T-cell (primary cell): ENCODE results near the gene LUZP1. TPM values are rescaled to one million over a fixed set of nuclear protein-coding genes. Genes with fewer than 3 reads are reported as not detected.

Experiments used
- ATAC-seq, 4 experiments: fragments of 200-7000 bp in 3 of 4; fragments of 150-1000 bp in 1 of 4; cut with Tn5 transposase; replicated peaks in 1 of 4; 1 replicate in 3 of 4; 2 replicates in 1 of 4; pipeline ENCODE4 v1.10.0; 2021; ENCODE audit warnings: moderate library complexity in 3 of 4, mild to moderate bottlenecking in 2 of 4, moderate number of reproducible peaks in 1 of 4
- CTCF ChIA-PET, 2 donors: fragments of 300-600 bp; sonication (Branson Sonifier 250); formaldehyde crosslinking; loops; one replicate each; lab custom pipeline; 2022; ENCODE audit warnings: antibody characterized with exemption in 2 of 2; lab: Charles Lee
- POLR2A ChIA-PET, 2 donors: fragments of 300-600 bp; sonication (Branson Sonifier 250); formaldehyde crosslinking; loops; one replicate each; lab custom pipeline; 2022; ENCODE audit warnings: antibody characterized with exemption in 2 of 2; lab: Charles Lee
- DNase-seq, 35 experiments: peaks; one replicate each; pipeline versions ENCODE4 v3.0.0 to v3.0.0-alpha.2; 2013 to 2023
- H3K27ac ChIP-seq: one replicate; pipeline ENCODE4 v1.5.1; 2013; ENCODE audit warnings: low read length
- H3K27me3 ChIP-seq, 2 experiments: replicated peaks in 1 of 2; 1 replicate in 1 of 2; 2 replicates in 1 of 2; pipeline versions ENCODE4 v1.6.1 to v1.7.0; 2013; ENCODE audit warnings: low read length in 1 of 2, mixed read lengths in 1 of 2; ENCODE audit not compliant: control insufficient read depth in 2 of 2, insufficient read depth in 2 of 2; ENCODE audit errors: extremely low read depth in 1 of 2
- H3K36me3 ChIP-seq, 2 donors: 1 replicate in 1 of 2; 2 replicates in 1 of 2; pipeline versions ENCODE4 v1.6.1 to v1.7.0; 2013; ENCODE audit warnings: low read length in 1 of 2; ENCODE audit not compliant: control insufficient read depth in 2 of 2, insufficient read depth in 1 of 2; ENCODE audit errors: extremely low read depth in 1 of 2
- H3K4me1 ChIP-seq, 2 experiments: 1 replicate in 1 of 2; 2 replicates in 1 of 2; pipeline versions ENCODE4 v1.6.1 to v1.7.0; 2013; ENCODE audit warnings: low read length in 2 of 2, mixed read lengths in 1 of 2; ENCODE audit not compliant: insufficient read depth in 2 of 2, control insufficient read depth in 1 of 2; ENCODE audit errors: extremely low read depth in 1 of 2
- H3K4me3 ChIP-seq, 2 donors: 1 replicate in 1 of 2; 2 replicates in 1 of 2; pipeline versions ENCODE4 v1.5.1 to v1.7.0; 2013; ENCODE audit warnings: mild to moderate bottlenecking in 2 of 2, low read length in 1 of 2, moderate library complexity in 1 of 2; ENCODE audit not compliant: control insufficient read depth in 1 of 2; ENCODE audit errors: extremely low read depth in 1 of 2
- H3K9me3 ChIP-seq: 2 replicates; pipeline ENCODE4 v1.7.0; 2013
- H3K27ac Mint-ChIP-seq, 2 donors: one replicate each; pipeline ENCODE4 v1.8.0; 2020 to 2021; ENCODE audit warnings: mild to moderate bottlenecking in 2 of 2, mixed read lengths in 2 of 2
- H3K27me3 Mint-ChIP-seq, 2 donors: one replicate each; pipeline ENCODE4 v1.8.0; 2021 to 2022; ENCODE audit warnings: mixed read lengths in 2 of 2
- H3K36me3 Mint-ChIP-seq: one replicate; pipeline ENCODE4 v1.8.0; 2021; ENCODE audit warnings: mixed read lengths
- H3K4me1 Mint-ChIP-seq, 3 donors: one replicate each; pipeline ENCODE4 v1.8.0; 2020 to 2022; ENCODE audit warnings: mixed read lengths in 3 of 3, mild to moderate bottlenecking in 1 of 3
- H3K4me3 Mint-ChIP-seq, 3 donors: one replicate each; pipeline ENCODE4 v1.8.0; 2020 to 2022; ENCODE audit warnings: mild to moderate bottlenecking in 3 of 3, mixed read lengths in 3 of 3, moderate library complexity in 3 of 3
- H3K9me3 Mint-ChIP-seq, 3 donors: one replicate each; pipeline ENCODE4 v1.8.0; 2020 to 2022; ENCODE audit warnings: mixed read lengths in 3 of 3
- WGBS: methylation state at CpG from one replicate; pipeline ENCODE4 v1.1.5; 2013; ENCODE audit warnings: missing lambda C conversion rate; ENCODE audit not compliant: insufficient coverage; 5-methylcytosine and 5-hydroxymethylcytosine counted together
- total RNA-seq, 35 experiments: library from RNA in 6 of 35; stranded (reverse) in 6 of 35; fragments of 120-200 nt in 1 of 35; gene quantifications; one replicate each; pipeline versions ENCODE4 v1.2.1 to v1.2.4 and lab custom pipeline; 2013 to 2026

LUZP1 gene
- total RNA-seq, 5 donors from 2014 or later (not counting 1 experiment from before 2014, with no cell fraction given), result 18.8 to 24.8 (median 19.7) TPM

DNA sequence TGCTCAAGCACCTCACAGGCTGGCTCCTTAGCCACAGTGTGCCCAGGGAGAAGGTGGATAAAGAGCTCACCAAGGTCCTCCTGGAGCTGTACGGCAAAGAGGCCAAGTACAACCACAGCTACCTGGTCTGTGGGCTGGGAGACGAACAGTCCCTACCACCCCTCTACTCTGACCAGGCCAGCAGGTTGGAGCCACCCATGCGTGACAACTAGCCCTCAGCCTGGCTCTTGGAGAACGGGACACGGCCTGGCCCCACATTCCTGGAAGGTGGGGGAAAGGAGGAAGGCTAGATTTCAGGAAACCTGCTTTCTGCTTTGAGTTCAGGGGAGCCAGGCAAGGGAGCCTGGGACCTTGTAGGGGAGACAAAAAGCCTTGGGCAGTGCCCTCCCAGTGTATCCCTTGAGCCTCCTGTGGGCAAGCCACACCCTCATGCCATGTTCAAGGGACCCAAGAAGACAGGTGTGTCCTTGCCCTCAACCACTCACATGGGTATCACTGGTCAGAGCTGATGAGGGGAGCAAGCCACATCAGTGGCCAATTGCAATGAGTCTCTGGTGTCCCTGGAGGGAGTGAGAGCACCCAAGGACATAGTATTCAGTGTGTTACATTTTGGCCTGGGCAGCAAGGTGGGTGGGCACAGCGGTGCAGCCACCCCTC lies 27.6 kb downstream of the LUZP1 start:
- DNase-seq (no peak), ATAC-seq (no peak)
- ChIA-PET CTCF (interaction anchor here in 1 of 2 donors (1.1 kb wide), 1 partner anchor 43 kb away, joined by 3 read pairs; no protein-coding TSS in a partner anchor), POLR2A (no interaction called here)
- Histone ChIP-seq H3K9me3 (no peaks in the 10 kb centered on the region), H3K27ac (no peak overlapping the region), H3K27me3 (no peaks in the 10 kb centered on the region), H3K4me3 (no peak overlapping the region), H3K36me3 (no peaks in the 10 kb centered on the region), H3K4me1 (no peaks in the 10 kb centered on the region)
- peaks cover 0 to 21% (median 17%) of the 10 kb centered on the region in 3 donors for H3K4me1 Mint-ChIP-seq
- no peaks in the 10 kb centered on the region for H3K9me3 Mint-ChIP-seq
- peaks cover 13% of the 10 kb centered on the region for H3K36me3 Mint-ChIP-seq
- no peak overlapping the region for H3K4me3 Mint-ChIP-seq
- 100% methylated on average over 4 of the region's 6 CpGs for WGBS
- no peak overlapping the region for H3K27ac Mint-ChIP-seq
- no peaks in the 10 kb centered on the region for H3K27me3 Mint-ChIP-seq

DNA sequence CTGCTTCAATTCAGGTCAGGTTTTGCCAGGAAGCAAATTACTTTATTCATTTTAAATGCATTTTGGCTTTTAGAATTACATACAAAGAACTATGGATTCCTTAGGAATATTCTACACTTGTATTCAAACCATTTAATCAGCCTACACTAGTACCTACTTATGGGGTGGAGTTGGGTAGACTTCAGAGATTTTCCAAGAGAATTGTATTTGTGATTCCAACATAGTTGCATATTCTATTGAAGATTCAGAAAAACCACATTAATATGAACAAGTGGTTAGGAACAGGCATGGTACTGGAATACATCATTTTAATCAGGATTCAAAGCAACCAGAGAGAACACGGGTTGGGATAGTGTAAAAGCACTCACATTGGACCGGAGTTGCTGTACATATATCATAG lies 33.4 kb downstream of the LUZP1 start:
- H3K27ac Mint-ChIP-seq, result no peak overlapping the region
- H3K9me3 ChIP-seq, result no peaks in the 10 kb centered on the region
- peaks cover 12 to 22% (median 15%) of the 10 kb centered on the region in 3 donors for H3K4me1 Mint-ChIP-seq
- ChIA-PET CTCF (interaction anchor here in 1 of 2 donors (0.7 to 0.8 kb wide), 2 partner anchors 52 to 1696 kb away, joined by 3 to 5 read pairs; no protein-coding TSS in a partner anchor), POLR2A (interaction anchor here in 1 of 2 donors (0.6 kb wide), 1 partner anchor 274 kb away, joined by 3 read pairs; no protein-coding TSS in a partner anchor)
- H3K4me3 ChIP-seq, result no peak overlapping the region
- H3K27me3 ChIP-seq, result no peaks in the 10 kb centered on the region
- no peak overlapping the region for H3K4me3 Mint-ChIP-seq
- no peak overlapping the region for H3K27ac ChIP-seq
- 100% methylated on average over 1 of the region's 2 CpGs for WGBS
- H3K27me3 Mint-ChIP-seq, result no peaks in the 10 kb centered on the region
- no peaks in the 10 kb centered on the region for H3K36me3 ChIP-seq
- ATAC-seq (no peak), DNase-seq (no peak)
- no peaks in the 10 kb centered on the region for H3K4me1 ChIP-seq
- H3K9me3 Mint-ChIP-seq, result no peaks in the 10 kb centered on the region
- peaks cover 10% of the 10 kb centered on the region for H3K36me3 Mint-ChIP-seq

DNA sequence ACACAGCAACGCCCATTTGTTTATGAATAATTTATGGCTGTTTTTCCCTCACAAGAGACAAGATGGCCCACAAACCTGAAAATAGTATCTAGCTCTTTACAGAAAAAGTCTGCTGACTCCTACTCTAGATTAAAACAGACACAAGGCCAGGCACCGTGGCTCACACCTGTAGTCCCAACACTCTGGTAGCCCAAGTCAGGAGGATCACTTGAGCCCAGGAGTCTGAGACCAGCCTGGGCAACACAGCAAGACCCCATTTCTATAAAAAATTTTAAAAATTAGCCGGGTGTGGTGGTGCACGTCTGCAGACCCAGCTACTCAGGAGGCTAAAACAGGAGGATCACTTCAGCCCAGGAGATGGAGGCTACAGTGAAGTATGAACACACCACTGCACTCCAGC lies 34.6 kb downstream of the LUZP1 start:
- no peak overlapping the region for H3K27ac Mint-ChIP-seq
- no peaks in the 10 kb centered on the region for H3K4me1 ChIP-seq
- no peaks in the 10 kb centered on the region for H3K36me3 ChIP-seq
- WGBS, result 100% methylated on average over 2 of the region's 4 CpGs
- H3K27me3 ChIP-seq, result no peaks in the 10 kb centered on the region
- POLR2A ChIA-PET, result no interaction called here
- H3K27me3 Mint-ChIP-seq, result no peaks in the 10 kb centered on the region
- ATAC-seq (no peak), DNase-seq (no peak)
- no peak overlapping the region for H3K4me3 ChIP-seq
- H3K4me3 Mint-ChIP-seq, result no peak overlapping the region
- H3K9me3 ChIP-seq, result no peaks in the 10 kb centered on the region
- no peak overlapping the region for H3K27ac ChIP-seq
- CTCF ChIA-PET, result no interaction called here
- peaks cover 17 to 28% (median 18%) of the 10 kb centered on the region in 3 donors for H3K4me1 Mint-ChIP-seq
- peaks cover 12% of the 10 kb centered on the region for H3K36me3 Mint-ChIP-seq
- H3K9me3 Mint-ChIP-seq, result no peaks in the 10 kb centered on the region

DNA sequence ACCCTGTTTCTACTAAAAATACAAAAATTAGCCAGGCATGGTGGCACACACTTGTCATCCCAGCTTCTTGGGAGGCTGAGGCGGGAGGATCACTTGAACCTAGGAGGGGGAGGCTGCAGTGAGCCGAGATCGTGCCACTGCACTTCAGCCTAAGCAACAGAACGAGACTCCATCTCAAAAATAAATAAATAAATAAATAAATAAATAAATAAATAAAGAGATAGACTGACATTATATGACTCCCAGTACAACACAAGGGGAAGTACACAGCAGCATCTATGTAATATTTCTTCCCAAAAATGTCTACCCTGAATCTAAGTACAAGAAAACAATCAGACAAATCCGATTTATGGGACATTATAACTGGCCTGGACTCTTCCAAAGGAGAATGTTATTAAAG lies 35.1 kb downstream of the LUZP1 start:
- Mint-ChIP-seq H3K4me1 (peaks cover 18 to 28% (median 20%) of the 10 kb centered on the region in 3 donors), H3K4me3 (no peak overlapping the region), H3K9me3 (no peaks in the 10 kb centered on the region), H3K36me3 (peaks cover 12% of the 10 kb centered on the region), H3K27ac (no peak overlapping the region), H3K27me3 (no peaks in the 10 kb centered on the region)
- H3K4me1 ChIP-seq, result no peaks in the 10 kb centered on the region
- no CpG with 5 or more reads among the region's 5 CpGs for WGBS
- no peaks in the 10 kb centered on the region for H3K27me3 ChIP-seq
- no peaks in the 10 kb centered on the region for H3K9me3 ChIP-seq
- H3K27ac ChIP-seq, result no peak overlapping the region
- no peak overlapping the region for H3K4me3 ChIP-seq
- DNase-seq, result no peak
- ATAC-seq, result no peak
- no peaks in the 10 kb centered on the region for H3K36me3 ChIP-seq
- POLR2A ChIA-PET, result no interaction called here
- CTCF ChIA-PET, result interaction anchor here in 1 of 2 donors (0.8 kb wide), 1 partner anchor 15 kb away, joined by 3 read pairs; no protein-coding TSS in a partner anchor

DNA sequence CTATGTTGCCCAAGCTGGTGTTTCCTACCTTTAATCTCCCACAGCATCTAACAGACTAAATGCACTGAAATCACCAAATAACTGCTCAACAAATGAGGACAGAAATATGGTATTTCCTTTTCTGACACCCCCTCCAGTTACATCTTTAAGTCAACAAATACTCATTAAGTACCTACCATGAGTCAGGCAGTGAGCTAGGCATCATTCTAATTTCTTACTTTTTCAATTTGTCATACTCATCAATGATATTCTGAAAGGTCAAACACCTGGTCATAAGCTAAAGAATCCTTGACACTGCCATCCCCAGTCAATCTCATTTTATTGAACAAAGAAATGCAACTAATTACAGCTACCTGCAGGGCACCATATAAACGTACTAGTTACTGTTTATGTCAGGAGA lies 36.6 kb downstream of the LUZP1 start:
- no peaks in the 10 kb centered on the region for H3K27me3 Mint-ChIP-seq
- POLR2A ChIA-PET, result interaction anchor here in 1 of 2 donors (0.6 kb wide), 2 partner anchors 36 to 258 kb away, joined by 3 read pairs; no protein-coding TSS in a partner anchor
- ATAC-seq, result no peak

DNA sequence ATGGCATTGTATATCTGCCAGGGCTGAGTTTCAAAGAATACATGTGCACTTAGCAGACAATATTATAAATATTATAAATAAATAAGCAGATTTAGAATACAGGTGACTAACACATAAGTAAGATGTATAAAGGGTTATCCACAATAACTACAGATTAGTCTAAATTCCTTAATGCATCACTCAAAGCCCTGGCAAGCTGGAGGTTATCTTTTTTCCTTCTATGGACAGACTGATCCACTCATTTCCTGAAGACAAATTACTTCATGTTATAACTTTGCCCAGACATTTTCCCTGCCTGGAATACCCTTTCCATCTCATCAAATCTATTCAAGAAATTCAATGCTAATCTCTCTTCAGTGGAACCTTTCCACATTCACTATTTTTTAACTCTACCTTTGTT lies 38.8 kb downstream of the LUZP1 start:
- Histone ChIP-seq H3K4me1 (no peaks in the 10 kb centered on the region), H3K27ac (no peak overlapping the region), H3K27me3 (no peaks in the 10 kb centered on the region), H3K9me3 (no peaks in the 10 kb centered on the region), H3K4me3 (no peak overlapping the region), H3K36me3 (no peaks in the 10 kb centered on the region)
- POLR2A ChIA-PET, result no interaction called here
- DNase-seq, result no peak
- peaks cover 30 to 38% (median 33%) of the 10 kb centered on the region in 3 donors for H3K4me1 Mint-ChIP-seq
- no peak overlapping the region for H3K4me3 Mint-ChIP-seq
- no peak overlapping the region for H3K27ac Mint-ChIP-seq
- no peaks in the 10 kb centered on the region for H3K27me3 Mint-ChIP-seq
- no peak for ATAC-seq
- CTCF ChIA-PET, result no interaction called here
- H3K36me3 Mint-ChIP-seq, result peaks cover 3% of the 10 kb centered on the region
- H3K9me3 Mint-ChIP-seq, result no peaks in the 10 kb centered on the region

More for the DNA sequence above, 36.6 kb downstream of the LUZP1 start:
- peaks cover 5% of the 10 kb centered on the region for H3K36me3 Mint-ChIP-seq
- no peaks in the 10 kb centered on the region for H3K27me3 ChIP-seq
- H3K36me3 ChIP-seq, result no peaks in the 10 kb centered on the region
- no peaks in the 10 kb centered on the region for H3K4me1 ChIP-seq
- WGBS, result no CpG with 5 or more reads among the region's 1 CpG
- no peaks in the 10 kb centered on the region for H3K9me3 Mint-ChIP-seq
- no peak overlapping the region for H3K4me3 Mint-ChIP-seq
- peaks cover 19 to 25% (median 20%) of the 10 kb centered on the region in 3 donors for H3K4me1 Mint-ChIP-seq
- DNase-seq, result no peak
- no peak overlapping the region for H3K27ac ChIP-seq
- no peak overlapping the region for H3K27ac Mint-ChIP-seq
- no peaks in the 10 kb centered on the region for H3K9me3 ChIP-seq
- no peak overlapping the region for H3K4me3 ChIP-seq
- CTCF ChIA-PET, result interaction anchor here in 1 of 2 donors (1.0 to 1.1 kb wide), 2 partner anchors 11 to 52 kb away, joined by 3 to 4 read pairs; no protein-coding TSS in a partner anchor
